Osteoblast (primary cell): Measurements from ENCODE around the gene CHRDL2. TPM values are rescaled to one million over a fixed set of nuclear protein-coding genes. Genes with fewer than 3 reads are reported as not detected.

Source experiments
- DNase-seq: peaks from one replicate; pipeline ENCODE4 v3.0.0; 2011; ENCODE audit warnings: low spot score, mixed read lengths; ENCODE audit not compliant: insufficient read length; ENCODE audit errors: missing footprints
- H2AFZ ChIP-seq: 2 replicates; pipeline ENCODE4 v1.6.0; 2011; ENCODE audit warnings: mild to moderate bottlenecking, low read length
- H3K27ac ChIP-seq: 2 replicates; pipeline ENCODE4 v1.5.1; 2011; ENCODE audit warnings: mild to moderate bottlenecking, low read depth, low read length, moderate library complexity
- H3K27me3 ChIP-seq: 2 replicates; pipeline ENCODE4 v1.6.0; 2012; ENCODE audit warnings: mild to moderate bottlenecking, control low read depth, inconsistent platforms, low read length, moderate library complexity; ENCODE audit not compliant: insufficient read depth
- H3K36me3 ChIP-seq: 2 replicates; pipeline ENCODE4 v1.5.1; 2011; ENCODE audit warnings: mild to moderate bottlenecking, low read length, control low read depth, moderate library complexity; ENCODE audit not compliant: insufficient read depth
- H3K4me1 ChIP-seq: 2 replicates; pipeline ENCODE4 v1.5.1; 2011; ENCODE audit warnings: mild to moderate bottlenecking, low read length, control low read depth, moderate library complexity; ENCODE audit not compliant: insufficient read depth
- H3K4me2 ChIP-seq: 2 replicates; pipeline ENCODE4 v1.6.0; 2011; ENCODE audit warnings: mild to moderate bottlenecking, low read length; ENCODE audit not compliant: insufficient read depth
- H3K4me3 ChIP-seq: fragments of 200-600 bp; sonication (generic); 3 replicates; pipeline ENCODE4 v1.5.1; 2012; ENCODE audit warnings: mild to moderate bottlenecking, low read length, inconsistent platforms; ENCODE audit not compliant: insufficient read depth
- H3K79me2 ChIP-seq: 2 replicates; pipeline ENCODE4 v1.6.0; 2012; ENCODE audit warnings: mild to moderate bottlenecking, low read length, control low read depth, inconsistent platforms; ENCODE audit not compliant: insufficient read depth
- H3K9me3 ChIP-seq: 2 replicates; pipeline ENCODE4 v1.5.1; 2011; ENCODE audit warnings: low read depth, low read length, control low read depth
- H4K20me1 ChIP-seq: 2 replicates; pipeline ENCODE4 v1.6.0; 2012; ENCODE audit warnings: mild to moderate bottlenecking, low read length, control low read depth; ENCODE audit not compliant: insufficient read depth
- total RNA-seq: library from RNA; depleted of rRNA; stranded (reverse); fragments of >200 nt; gene quantifications from 2 replicates; pipeline ENCODE4 v1.2.3, GENCODE V29; 2012
- TF ChIP-seq, protein P1 (sequence below): IDR thresholded peaks from 2 replicates; pipeline ENCODE4 v1.5.1; 2011; ENCODE audit warnings: mild to moderate bottlenecking, low read depth, low read length, moderate library complexity; ENCODE audit errors: extremely low read depth

Gene CHRDL2
- total RNA-seq, 1 donor = under 0.01 TPM

DNA sequence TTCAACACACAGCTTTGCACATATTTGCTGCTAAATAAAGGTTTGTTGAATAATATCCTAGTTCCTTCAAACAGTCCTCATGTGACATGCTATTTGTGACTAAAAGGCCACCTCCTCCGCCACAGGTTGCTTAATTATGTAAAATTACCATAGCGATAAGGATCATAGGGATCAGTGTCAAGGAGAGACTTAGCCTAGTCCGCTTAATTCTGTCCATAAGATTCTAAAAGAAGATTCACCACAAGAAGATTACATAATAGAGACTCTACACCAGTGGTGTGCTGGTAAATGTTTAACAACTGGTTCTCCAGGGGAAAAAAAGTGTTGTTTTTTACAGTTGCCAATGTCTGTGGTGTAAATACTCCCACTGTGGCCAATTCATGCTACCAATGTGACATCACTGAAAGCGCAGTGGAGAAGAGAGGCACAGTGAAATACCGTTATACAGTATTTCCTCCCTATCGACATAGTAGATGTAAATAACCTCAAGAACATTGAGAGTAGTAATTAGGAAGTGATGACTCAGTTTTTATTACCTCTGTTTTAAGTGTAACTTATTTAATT is 4.2 kb upstream of the CHRDL2 start:
- Histone ChIP-seq H4K20me1 (no peaks in the 10 kb centered on the region), H3K79me2 (no peaks in the 10 kb centered on the region), H3K36me3 (no peaks in the 10 kb centered on the region), H3K9me3 (no peaks in the 10 kb centered on the region), H3K4me3 (no peak overlapping the region), H2AFZ (no peak overlapping the region), H3K27me3 (peaks cover 43% of the 10 kb centered on the region), H3K4me2 (no peak overlapping the region), H3K4me1 (no peaks in the 10 kb centered on the region), H3K27ac (no peak overlapping the region)
- DNase-seq = no peak
- TF ChIP-seq, protein P1, sequence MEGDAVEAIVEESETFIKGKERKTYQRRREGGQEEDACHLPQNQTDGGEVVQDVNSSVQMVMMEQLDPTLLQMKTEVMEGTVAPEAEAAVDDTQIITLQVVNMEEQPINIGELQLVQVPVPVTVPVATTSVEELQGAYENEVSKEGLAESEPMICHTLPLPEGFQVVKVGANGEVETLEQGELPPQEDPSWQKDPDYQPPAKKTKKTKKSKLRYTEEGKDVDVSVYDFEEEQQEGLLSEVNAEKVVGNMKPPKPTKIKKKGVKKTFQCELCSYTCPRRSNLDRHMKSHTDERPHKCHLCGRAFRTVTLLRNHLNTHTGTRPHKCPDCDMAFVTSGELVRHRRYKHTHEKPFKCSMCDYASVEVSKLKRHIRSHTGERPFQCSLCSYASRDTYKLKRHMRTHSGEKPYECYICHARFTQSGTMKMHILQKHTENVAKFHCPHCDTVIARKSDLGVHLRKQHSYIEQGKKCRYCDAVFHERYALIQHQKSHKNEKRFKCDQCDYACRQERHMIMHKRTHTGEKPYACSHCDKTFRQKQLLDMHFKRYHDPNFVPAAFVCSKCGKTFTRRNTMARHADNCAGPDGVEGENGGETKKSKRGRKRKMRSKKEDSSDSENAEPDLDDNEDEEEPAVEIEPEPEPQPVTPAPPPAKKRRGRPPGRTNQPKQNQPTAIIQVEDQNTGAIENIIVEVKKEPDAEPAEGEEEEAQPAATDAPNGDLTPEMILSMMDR = no peak

DNA sequence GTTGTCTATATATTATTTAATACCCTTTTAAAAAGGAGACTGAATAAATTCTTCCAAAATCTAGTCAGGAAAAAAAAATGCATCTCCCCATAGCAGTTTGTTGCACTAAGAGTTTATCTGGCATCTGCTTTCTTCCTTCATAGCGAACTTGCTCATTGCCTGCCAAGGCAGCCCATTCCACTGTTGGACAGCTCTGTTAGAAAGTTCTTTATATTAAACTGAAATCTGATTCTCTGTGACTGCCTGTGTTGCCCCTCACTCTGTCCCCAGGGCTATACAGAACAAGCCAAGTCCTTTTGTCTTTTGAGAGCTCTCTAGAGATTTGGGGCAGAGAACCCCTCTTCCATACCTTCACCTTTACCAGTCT is 3.3 kb upstream of the CHRDL2 start:
- Histone ChIP-seq H3K4me3 (no peak overlapping the region), H3K27me3 (peaks cover 53% of the 10 kb centered on the region), H3K36me3 (no peaks in the 10 kb centered on the region), H4K20me1 (no peaks in the 10 kb centered on the region), H3K4me1 (no peaks in the 10 kb centered on the region), H2AFZ (no peak overlapping the region), H3K9me3 (no peaks in the 10 kb centered on the region), H3K27ac (no peak overlapping the region), H3K79me2 (no peaks in the 10 kb centered on the region), H3K4me2 (no peak overlapping the region)
- TF ChIP-seq, protein P1 = no peak
- DNase-seq = no peak

DNA sequence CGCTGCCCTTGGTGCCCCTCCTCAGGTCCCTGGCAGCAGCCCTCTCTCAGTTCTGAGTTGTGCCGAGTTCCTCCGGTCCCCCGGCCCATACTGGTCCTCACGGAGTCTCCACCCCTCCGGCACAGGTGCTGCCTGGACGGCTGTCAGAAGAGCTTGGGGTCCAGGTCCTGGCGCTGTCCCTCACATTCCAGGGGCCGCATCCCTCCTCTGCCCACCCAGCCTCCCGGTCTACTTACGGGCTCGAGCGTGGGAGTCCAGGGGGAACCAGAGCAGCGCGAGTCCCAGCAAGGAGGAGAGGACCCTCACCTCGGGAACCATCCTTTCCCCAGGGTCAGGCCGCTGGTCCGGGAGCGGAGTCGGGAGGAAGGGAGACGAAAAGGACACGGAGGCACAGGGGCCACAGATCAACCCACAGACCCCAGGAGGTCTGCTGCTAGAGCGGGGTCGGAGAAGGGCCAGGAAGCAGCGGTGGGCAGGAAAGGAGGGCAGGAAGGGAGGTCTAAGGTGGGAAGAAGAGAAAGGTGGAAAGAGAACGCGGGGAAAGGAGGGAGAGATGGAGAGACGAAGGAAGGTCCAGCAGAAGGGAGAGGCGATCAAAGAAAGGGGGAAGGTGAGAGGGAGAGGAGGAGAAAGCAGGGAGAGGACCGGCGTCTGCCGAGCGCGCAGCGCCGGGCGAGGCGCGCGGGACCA is 510 bp downstream of the CHRDL2 start:
- peaks cover 72% of the 10 kb centered on the region for H3K27me3 ChIP-seq
- DNase-seq = peak; percentile 73
- no peak overlapping the region for H3K27ac ChIP-seq
- TF ChIP-seq, protein P1 = no peak
- no peaks in the 10 kb centered on the region for H4K20me1 ChIP-seq
- H3K4me1 ChIP-seq = no peaks in the 10 kb centered on the region
- H2AFZ ChIP-seq = no peak overlapping the region
- H3K4me3 ChIP-seq = peak overlapping the region; percentile 10
- H3K4me2 ChIP-seq = peak overlapping the region; percentile 28
- no peaks in the 10 kb centered on the region for H3K9me3 ChIP-seq
- H3K36me3 ChIP-seq = no peaks in the 10 kb centered on the region
- no peaks in the 10 kb centered on the region for H3K79me2 ChIP-seq

DNA sequence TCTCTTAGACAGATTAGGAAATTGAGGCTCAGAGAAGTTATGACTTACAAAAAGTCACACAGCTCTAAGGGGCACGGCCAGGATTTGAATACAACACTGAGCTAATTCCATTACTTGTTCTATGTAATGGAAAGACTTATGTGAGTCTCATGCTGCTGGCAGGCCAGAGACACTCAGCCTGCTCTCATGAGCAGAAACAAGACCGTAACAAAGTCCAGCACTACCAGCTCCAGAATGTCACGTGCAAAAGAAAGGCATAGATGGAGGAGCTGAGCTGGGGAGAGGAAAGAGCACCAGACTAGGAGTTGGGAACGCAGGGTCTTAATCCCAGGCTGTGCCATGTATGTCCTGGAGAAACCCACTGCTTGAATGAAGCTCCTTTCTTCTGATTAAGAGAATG is 1.8 kb downstream of the CHRDL2 start:
- Histone ChIP-seq H3K27ac (no peak overlapping the region), H3K4me1 (no peaks in the 10 kb centered on the region), H3K27me3 (peaks cover 63% of the 10 kb centered on the region), H2AFZ (no peak overlapping the region), H4K20me1 (no peaks in the 10 kb centered on the region), H3K79me2 (no peaks in the 10 kb centered on the region), H3K36me3 (no peaks in the 10 kb centered on the region), H3K4me2 (no peak overlapping the region), H3K4me3 (no peak overlapping the region), H3K9me3 (no peaks in the 10 kb centered on the region)
- no peak for DNase-seq
- TF ChIP-seq, protein P1 = no peak
